Measurements from ENCODE around the gene DRD1.
A peak's percentile ranks its signal among the peaks of the same experiment; 100 is the strongest.

DRD1 gene

DNA sequence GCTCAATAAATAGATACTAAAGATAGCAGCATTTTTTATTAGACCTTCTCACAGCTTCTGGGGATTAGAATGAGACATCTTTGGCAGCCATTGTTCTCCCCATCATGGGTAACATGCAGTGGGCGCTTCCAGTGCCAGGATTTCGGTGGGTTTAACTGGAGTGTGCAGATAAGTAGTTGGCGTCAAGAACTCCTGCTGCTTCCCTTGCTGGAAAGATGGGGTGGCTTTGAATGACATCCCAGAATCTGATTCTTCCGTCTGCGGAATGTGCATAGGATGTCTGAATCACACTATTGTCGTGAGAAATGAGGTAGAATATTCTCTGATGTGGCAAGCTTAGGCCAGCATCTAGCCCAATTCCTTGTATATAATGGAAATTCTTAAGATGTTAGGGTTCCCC lies 41.6 kb upstream of the DRD1 start:
- DNase-seq (ENCODE audit: low read depth) = no peak
- no peak for TF ChIP-seq CTCF (IDR thresholded peaks at IDR 0.05; ENCODE audit: insufficient read depth, low read depth, low read length, missing control alignments)
- H3K4me3 ChIP-seq (ENCODE audit: low read length) = no peak overlapping the region

- TF ChIP-seq CTCF (IDR thresholded peaks at IDR 0.05; ENCODE audit: insufficient read depth, low read depth, low read length, missing control alignments) = no peak
- no peak overlapping the region for H3K4me3 ChIP-seq (ENCODE audit: low read length)
- no peak for DNase-seq (ENCODE audit: low read depth)
Measured at GRCh38 chr5:175484829-175485228, 40.8 kb upstream of the DRD1 start.

DNA sequence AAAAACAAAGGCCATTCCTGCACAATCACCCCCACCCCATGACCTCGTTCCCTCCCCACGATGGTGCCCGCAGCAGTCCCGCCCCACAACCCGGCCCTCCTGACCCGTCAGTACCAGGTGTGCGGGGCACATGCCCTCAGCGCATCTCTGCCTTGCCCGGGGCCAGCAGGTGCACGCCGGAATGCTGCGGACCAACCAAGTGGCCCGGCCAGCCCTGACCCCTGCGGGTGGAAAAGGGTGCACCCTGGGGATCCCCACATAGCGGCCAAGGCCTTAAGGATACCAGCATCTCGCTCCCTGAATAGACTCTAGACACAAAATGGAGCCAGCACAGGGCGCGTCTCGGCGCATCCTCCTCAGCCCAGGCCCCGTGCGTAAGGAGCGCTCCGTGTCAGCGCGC lies 40.3 kb upstream of the DRD1 start:
- DNase-seq (ENCODE audit: low read depth) = no peak
- TF ChIP-seq CTCF (IDR thresholded peaks at IDR 0.05; ENCODE audit: insufficient read depth, low read depth, low read length, missing control alignments) = no peak
- H3K4me3 ChIP-seq (ENCODE audit: low read length) = no peak overlapping the region

- TF ChIP-seq CTCF (IDR thresholded peaks at IDR 0.05; ENCODE audit: insufficient read depth, low read depth, low read length, missing control alignments) = no peak
- DNase-seq (ENCODE audit: low read depth) = no peak
- no peak overlapping the region for H3K4me3 ChIP-seq (ENCODE audit: low read length)
Measured at GRCh38 chr5:175483337-175483736, 39.4 kb upstream of the DRD1 start.

DNA sequence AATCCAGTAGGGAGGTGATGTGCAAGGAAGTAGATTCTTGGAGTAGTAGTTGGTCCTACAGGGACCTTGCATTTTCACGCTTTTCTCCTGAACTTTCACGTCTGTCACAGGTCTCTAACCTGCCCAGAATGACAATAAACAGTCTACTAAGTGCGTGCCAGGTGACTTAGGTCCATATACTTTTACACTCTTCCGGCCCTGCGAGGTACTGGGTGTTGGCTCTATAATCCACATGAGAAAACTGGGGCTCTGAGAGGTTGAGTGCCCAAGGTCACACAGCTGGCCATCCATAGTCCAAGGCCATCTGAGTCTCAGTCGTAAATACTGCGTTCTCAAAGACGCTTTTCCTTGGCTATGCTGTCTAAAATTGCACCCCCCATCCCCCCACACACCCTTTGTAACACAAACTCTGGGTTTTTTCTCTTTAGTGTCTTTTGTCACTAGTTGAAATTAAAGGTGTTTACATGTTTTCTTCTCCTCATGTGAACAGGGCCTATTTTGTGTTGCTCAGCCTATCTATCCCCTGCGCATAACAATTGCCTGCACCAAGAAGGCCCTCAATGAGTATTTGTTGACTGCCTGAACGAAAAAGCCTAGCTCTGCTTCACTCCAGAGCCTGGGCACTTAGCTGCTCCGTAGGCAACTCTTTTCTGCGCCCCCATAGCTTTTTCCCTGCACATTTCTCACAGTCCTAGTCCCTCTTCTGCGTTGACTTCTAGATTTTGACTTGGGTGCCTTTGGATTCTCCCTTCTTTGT lies 35.3 kb upstream of the DRD1 start:
- no peak for DNase-seq (ENCODE audit: low read depth)
- peak overlapping the region; percentile 89 for H3K4me3 ChIP-seq (ENCODE audit: low read length)
- no peak for TF ChIP-seq CTCF (IDR thresholded peaks at IDR 0.05; ENCODE audit: insufficient read depth, low read depth, low read length, missing control alignments)

GRCh38 chr5:175478384-175479124 lies 34.6 kb upstream of the DRD1 start, which contains the start of gene SFXN1:
SFXN1 (plus strand) TSS chr5:175478560; CDS start chr5:175492104, 13,544 bp downstream.
- peak; percentile 73 for DNase-seq (ENCODE audit: low read depth)
- H3K4me3 ChIP-seq (ENCODE audit: low read length) = peak within 1 kb of the TSS; percentile 89
- no peak for TF ChIP-seq CTCF (IDR thresholded peaks at IDR 0.05; ENCODE audit: insufficient read depth, low read depth, low read length, missing control alignments)

Measured in epithelial cell of esophagus (primary cell).